ENCODE measurements around the gene NRROS. TPM values are rescaled to one million over a fixed set of nuclear protein-coding genes. Genes with fewer than 3 reads are reported as not detected.

Gene NRROS
- total RNA-seq, 1 donor, result 2.9 TPM

DNA sequence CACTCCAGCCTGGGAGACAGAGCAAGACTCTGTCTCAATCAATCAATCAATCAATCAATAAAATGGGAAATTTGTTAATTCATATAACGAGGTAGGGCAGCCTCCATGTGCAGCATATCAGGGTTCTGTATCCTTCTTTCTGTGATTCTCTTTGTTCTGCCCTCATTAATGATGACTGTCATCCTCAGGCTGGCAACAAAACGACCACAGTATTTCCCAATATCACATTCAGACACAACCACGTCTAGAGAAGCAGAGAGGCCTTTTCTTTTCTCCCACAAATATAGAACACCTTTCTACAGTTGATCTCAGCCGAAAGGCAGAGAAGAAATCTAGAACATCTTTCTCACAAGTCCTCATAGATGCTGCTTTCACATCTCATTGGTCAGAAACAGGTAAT, 61.3 kb downstream of the NRROS start:
- TF ChIP-seq, protein P1, sequence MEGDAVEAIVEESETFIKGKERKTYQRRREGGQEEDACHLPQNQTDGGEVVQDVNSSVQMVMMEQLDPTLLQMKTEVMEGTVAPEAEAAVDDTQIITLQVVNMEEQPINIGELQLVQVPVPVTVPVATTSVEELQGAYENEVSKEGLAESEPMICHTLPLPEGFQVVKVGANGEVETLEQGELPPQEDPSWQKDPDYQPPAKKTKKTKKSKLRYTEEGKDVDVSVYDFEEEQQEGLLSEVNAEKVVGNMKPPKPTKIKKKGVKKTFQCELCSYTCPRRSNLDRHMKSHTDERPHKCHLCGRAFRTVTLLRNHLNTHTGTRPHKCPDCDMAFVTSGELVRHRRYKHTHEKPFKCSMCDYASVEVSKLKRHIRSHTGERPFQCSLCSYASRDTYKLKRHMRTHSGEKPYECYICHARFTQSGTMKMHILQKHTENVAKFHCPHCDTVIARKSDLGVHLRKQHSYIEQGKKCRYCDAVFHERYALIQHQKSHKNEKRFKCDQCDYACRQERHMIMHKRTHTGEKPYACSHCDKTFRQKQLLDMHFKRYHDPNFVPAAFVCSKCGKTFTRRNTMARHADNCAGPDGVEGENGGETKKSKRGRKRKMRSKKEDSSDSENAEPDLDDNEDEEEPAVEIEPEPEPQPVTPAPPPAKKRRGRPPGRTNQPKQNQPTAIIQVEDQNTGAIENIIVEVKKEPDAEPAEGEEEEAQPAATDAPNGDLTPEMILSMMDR (IDR thresholded peaks at IDR 0.05; ENCODE audit: insufficient read depth, low read length), result no peak

DNA sequence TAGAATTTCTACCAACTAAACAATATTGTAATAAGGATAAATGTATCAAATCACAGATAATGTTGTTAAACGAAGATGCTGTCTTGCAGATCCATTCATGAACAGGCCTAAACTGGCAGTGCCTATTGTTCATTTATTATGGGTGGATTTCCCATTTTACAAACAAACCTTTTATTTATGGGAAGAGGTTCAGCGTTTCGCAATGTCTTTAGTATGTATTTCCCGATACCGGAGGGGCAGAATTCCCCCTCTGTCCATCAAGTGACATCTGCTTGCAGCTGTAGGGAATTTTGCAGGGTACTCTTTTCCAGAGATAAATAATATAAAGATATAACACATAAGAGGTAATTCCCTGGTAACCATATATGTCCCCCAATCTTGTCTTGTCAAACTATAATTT, 66.8 kb downstream of the NRROS start:
- no peak for DNase-seq (ENCODE audit: low read depth)
- no peak overlapping the region for H3K4me3 ChIP-seq (ENCODE audit: low read depth, low read length)
- TF ChIP-seq, protein P1 (IDR thresholded peaks at IDR 0.05; ENCODE audit: insufficient read depth, low read length), result no peak

More for the DNA sequence above, 61.3 kb downstream of the NRROS start:
- no peak for DNase-seq (ENCODE audit: low read depth)
- H3K4me3 ChIP-seq (ENCODE audit: low read depth, low read length), result no peak overlapping the region

DNA sequence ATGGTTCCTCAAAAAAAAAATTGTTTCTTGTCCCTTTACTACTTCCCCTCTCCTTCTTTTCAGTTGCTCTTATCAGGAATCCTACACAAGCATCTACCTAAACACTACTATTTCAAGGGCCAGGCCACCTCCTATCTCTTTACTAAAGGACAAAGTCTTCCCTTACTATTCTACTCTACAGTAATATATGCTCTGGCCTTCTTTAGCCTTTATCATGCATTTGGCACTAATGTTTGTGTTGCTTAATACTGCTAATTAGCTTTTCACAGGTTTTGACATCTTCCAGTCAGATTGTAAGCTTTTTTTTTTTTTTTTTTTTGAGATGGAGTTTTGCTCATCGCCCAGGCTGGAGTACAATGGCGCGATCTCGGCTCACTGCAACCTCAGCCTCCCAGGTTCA, 67.2 kb downstream of the NRROS start:
- H3K4me3 ChIP-seq (ENCODE audit: low read depth, low read length), result no peak overlapping the region
- TF ChIP-seq, protein P1 (IDR thresholded peaks at IDR 0.05; ENCODE audit: insufficient read depth, low read length), result no peak
- DNase-seq (ENCODE audit: low read depth), result no peak

DNA sequence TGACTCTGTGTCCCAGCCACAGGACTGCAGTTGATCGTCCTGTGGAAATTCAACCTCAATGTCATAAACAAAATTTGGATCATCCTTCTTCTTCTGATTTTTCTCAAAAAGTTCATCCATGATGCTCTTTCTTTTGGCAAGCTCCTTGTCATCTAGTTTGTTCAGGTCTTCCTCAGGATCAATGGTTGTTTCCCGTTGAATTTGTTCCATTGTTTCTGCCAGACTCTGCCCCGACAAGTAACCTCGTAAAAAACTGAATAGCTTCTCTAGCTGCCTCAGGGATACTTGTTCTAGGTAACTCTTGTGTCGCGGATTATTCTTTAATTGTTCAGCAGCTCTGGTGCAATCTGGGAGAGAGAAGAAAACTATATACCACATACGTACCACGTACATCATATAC, 68.1 kb downstream of the NRROS start:
- no peak for DNase-seq (ENCODE audit: low read depth)
- TF ChIP-seq, protein P1 (IDR thresholded peaks at IDR 0.05; ENCODE audit: insufficient read depth, low read length), result no peak
- no peak overlapping the region for H3K4me3 ChIP-seq (ENCODE audit: low read depth, low read length)

DNA sequence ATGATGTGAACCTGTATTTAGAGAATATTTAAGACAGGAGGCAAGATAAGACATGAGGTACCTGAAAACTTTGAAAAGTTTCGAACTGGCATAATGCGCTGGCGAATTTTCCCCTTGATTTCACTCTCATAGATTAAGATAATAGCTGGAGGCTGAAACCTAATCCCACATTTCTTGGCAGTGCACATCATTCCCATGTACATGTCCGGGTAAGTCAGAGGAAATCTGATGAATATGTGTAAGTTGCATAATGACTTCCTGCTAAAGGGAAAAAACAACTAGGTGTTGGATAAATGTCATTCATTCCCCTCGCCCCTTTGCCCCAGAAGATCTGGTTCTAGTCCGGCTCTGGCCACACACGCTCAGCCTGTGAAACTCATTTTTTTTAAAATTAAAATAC, 69.0 kb downstream of the NRROS start:
- no peak overlapping the region for H3K4me3 ChIP-seq (ENCODE audit: low read depth, low read length)
- DNase-seq (ENCODE audit: low read depth), result no peak
- TF ChIP-seq, protein P1 (IDR thresholded peaks at IDR 0.05; ENCODE audit: insufficient read depth, low read length), result no peak

Small RNAs within 50 kb of the gene (small RNA-seq; reads per million reads assigned to genes)
- not detected for gene RNU6-646P

Other genes with a start within 250 kb of the NRROS start
- 20.9 and 27.7 TPM in 2 replicates for gene UBXN7, start 207.3 kb upstream of the NRROS start, total RNA-seq (ENCODE audit: low replicate concordance)
- gene RNF168, start 135.9 kb upstream of the NRROS start, total RNA-seq (ENCODE audit: low replicate concordance), result 32.4 and 35.4 TPM in 2 replicates
- gene SMCO1, start 124.3 kb upstream of the NRROS start, total RNA-seq (ENCODE audit: low replicate concordance), result not detected in 2 replicates
- 6.5 and 7.1 TPM in 2 replicates for gene WDR53, start 71.1 kb upstream of the NRROS start, total RNA-seq (ENCODE audit: low replicate concordance)
- 8.3 and 14.0 TPM in 2 replicates for gene FBXO45, start 71.0 kb upstream of the NRROS start, total RNA-seq (ENCODE audit: low replicate concordance)
- 4.0 and 6.5 TPM in 2 replicates for gene CEP19, start 72.6 kb downstream of the NRROS start, total RNA-seq (ENCODE audit: low replicate concordance)
- gene PIGX, start 72.7 kb downstream of the NRROS start, total RNA-seq (ENCODE audit: low replicate concordance), result 28.0 and 33.5 TPM in 2 replicates
- 39.7 and 45.6 TPM in 2 replicates for gene PAK2, start 100.2 kb downstream of the NRROS start, total RNA-seq (ENCODE audit: low replicate concordance)
- gene SENP5, start 228.2 kb downstream of the NRROS start, total RNA-seq (ENCODE audit: low replicate concordance), result 28.2 and 38.1 TPM in 2 replicates